GM10248 (cell line): ENCODE measurements around the gene IL20.
A peak's percentile ranks its signal among the peaks of the same experiment; 100 is the strongest.

ENCODE experiments used
- CTCF ChIA-PET: fragments of 300-600 bp; sonication (Branson Sonifier 250); formaldehyde crosslinking; extraction: SDS; loops from one replicate; lab custom pipeline; 2021; ENCODE audit warnings: antibody characterized with exemption; lab: Yijun Ruan, JAX
- POLR2A ChIA-PET: fragments of 350-650 bp; sonication (Branson Sonifier 250); formaldehyde crosslinking; extraction: SDS; loops from one replicate; lab custom pipeline; 2020; ENCODE audit warnings: antibody characterized with exemption; lab: Yijun Ruan, JAX
- DNase-seq: peaks from one replicate; pipeline ENCODE4 v3.0.0; 2012; ENCODE audit errors: extremely low spot score
- TF ChIP-seq, protein P1 (sequence below): IDR thresholded peaks from 2 replicates; pipeline ENCODE4 v1.5.1; 2012; ENCODE audit warnings: mild to moderate bottlenecking, low read depth; ENCODE audit errors: extremely low read depth, missing control alignments, control extremely low read depth

The IL20 gene

DNA sequence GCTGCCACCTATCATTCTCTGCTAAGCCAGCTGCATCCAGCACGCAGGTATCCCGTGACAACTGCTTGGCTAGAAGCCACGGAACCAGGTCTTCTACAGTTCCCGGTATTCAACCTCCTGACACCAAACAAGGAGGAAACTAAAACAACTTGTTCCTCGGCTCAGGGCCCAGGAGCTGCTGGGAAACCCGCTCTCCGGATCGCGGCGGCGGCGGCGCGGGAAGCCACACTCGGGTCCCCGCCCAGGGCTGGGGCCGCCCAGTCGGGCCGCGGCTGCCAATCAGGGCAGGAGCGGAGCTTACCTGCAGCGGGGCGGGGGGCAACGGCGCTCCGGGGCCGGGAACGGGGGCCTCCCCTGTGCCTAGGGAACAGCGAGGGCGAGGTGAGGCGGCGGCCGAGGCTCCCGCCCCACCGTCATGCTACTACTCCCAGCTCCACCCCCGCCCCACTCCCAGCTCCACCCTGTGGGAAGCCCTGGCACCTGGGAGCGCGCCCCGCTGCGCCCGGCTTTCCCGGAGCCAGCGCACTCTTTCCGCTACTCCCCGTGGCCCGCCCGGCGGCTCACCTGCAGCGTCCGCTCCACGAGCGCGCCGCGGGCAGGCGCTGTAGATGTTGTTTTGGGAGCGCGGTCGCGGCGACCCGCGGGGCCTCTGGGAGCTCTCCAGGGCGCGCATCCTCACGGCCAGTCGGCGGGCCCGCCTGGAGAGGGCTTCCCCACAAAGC is 43.9 kb downstream of the IL20 start:
- TF ChIP-seq, protein P1, sequence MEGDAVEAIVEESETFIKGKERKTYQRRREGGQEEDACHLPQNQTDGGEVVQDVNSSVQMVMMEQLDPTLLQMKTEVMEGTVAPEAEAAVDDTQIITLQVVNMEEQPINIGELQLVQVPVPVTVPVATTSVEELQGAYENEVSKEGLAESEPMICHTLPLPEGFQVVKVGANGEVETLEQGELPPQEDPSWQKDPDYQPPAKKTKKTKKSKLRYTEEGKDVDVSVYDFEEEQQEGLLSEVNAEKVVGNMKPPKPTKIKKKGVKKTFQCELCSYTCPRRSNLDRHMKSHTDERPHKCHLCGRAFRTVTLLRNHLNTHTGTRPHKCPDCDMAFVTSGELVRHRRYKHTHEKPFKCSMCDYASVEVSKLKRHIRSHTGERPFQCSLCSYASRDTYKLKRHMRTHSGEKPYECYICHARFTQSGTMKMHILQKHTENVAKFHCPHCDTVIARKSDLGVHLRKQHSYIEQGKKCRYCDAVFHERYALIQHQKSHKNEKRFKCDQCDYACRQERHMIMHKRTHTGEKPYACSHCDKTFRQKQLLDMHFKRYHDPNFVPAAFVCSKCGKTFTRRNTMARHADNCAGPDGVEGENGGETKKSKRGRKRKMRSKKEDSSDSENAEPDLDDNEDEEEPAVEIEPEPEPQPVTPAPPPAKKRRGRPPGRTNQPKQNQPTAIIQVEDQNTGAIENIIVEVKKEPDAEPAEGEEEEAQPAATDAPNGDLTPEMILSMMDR = no peak
- no peak for DNase-seq
- POLR2A ChIA-PET = interaction anchor here (0.7 kb wide), 1 partner anchor 64 kb away, joined by 3 read pairs; no protein-coding TSS in a partner anchor

DNA sequence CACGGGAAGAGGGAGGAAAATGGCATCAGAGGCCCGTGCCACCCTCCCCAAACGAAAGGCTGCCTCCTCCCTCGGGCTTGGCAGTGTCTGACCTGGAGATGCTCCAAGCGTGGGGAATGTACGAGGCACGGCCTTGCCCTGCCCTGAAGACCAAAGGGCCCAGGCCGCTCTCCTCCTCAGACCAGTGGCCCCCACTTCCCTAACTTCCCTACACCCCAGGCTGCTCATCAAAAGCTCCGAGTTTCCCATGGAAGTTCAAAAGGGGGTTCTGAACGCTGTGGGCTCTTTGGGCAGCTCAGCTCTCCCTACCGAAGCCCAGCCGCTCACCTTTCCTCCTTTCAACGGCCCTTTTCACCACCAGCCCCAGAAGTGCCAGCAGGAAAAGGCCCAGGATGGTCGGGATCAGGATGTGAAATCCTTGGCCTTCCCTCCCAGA is 44.5 kb downstream of the IL20 start:
- no peak for DNase-seq
- ChIA-PET CTCF (interaction anchor here (1.0 to 3.6 kb wide), 15 partner anchors 8 to 246 kb away, joined by 3 to 29 read pairs (median 7); partner anchors contain the start of genes FCMR, IL20 and IL24), POLR2A (no interaction called here)
- TF ChIP-seq, protein P1 = no peak

More for the DNA sequence above, 43.9 kb downstream of the IL20 start:
- CTCF ChIA-PET = interaction anchor here (0.9 to 3.6 kb wide), 25 partner anchors 8 to 300 kb away, joined by 3 to 29 read pairs (median 5); partner anchors contain the start of genes FCMR, IL20 and IL24

DNA sequence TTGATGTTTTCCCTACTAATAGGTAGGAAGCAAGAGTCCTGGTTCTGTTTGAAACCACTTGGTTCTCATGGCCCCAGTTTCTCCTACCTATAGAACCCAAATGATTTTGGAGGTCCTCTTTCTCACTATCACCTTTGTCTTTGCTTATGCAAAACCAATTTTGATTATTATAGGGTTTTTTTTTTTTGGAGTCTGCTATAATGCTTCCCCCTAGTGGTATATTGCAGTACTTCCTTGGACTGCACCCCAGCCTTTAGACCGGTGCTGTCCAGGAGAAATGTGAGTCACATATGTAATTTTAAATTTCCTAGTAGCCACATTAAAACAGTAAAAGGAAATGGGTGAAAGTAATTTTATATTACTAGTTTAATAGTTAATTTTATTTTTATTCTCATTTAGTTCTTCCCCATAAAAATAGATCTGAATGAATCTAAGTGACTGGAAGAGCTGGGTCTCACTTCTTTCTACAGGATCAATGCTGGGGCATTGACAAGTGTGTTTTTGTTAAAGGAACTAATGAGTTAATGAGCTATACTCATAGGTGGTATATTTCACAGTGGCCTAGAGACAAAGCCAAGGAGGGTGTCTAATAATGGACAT is 45.7 kb downstream of the IL20 start:
- peak; percentile 55 for DNase-seq
- ChIA-PET POLR2A (no interaction called here), CTCF (interaction anchor here (0.7 to 12.9 kb wide), 45 partner anchors 9 to 589 kb away, joined by 3 to 307 read pairs (median 8); partner anchors contain the start of genes FCAMR, FCMR, IL20 and IL24)
- TF ChIP-seq, protein P1 = peak; percentile 62

DNA sequence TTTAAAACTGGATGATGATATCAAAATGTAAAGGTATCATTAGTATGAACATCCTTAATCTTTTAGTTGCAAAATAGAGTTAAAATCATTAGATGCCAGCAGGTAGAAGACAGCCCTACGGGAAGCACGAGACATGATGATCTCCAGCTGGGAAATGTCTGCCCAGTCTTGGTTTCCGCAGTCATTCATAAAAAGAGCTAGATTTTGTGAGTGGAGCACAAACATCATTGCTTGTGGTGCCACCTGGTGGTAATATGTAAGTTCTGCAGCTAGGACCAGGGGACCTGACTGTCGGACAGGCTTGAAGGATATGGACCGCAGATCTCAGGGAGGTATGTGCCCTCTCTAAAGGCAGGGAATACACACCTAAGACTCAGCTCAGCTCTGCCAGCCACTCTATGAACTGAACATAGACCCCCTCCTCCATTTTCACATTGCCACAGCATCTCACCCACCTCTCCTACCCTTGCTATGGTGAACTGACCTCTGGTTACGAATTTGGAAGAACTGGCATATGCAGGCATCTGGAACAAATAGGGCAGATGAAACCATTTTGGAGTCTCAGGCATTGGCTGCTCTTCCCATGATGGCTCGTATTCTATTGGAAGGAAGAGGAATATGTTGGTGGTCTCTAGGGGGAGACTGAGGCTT is 47.1 kb downstream of the IL20 start:
- DNase-seq = peak; percentile 70
- ChIA-PET POLR2A (no interaction called here), CTCF (interaction anchor here (0.6 to 12.9 kb wide), 71 partner anchors 10 to 587 kb away, joined by 3 to 307 read pairs (median 6); partner anchors contain the start of genes EIF2D, FCAMR, FCMR and IL20)
- TF ChIP-seq, protein P1 = peak; percentile 76

DNA sequence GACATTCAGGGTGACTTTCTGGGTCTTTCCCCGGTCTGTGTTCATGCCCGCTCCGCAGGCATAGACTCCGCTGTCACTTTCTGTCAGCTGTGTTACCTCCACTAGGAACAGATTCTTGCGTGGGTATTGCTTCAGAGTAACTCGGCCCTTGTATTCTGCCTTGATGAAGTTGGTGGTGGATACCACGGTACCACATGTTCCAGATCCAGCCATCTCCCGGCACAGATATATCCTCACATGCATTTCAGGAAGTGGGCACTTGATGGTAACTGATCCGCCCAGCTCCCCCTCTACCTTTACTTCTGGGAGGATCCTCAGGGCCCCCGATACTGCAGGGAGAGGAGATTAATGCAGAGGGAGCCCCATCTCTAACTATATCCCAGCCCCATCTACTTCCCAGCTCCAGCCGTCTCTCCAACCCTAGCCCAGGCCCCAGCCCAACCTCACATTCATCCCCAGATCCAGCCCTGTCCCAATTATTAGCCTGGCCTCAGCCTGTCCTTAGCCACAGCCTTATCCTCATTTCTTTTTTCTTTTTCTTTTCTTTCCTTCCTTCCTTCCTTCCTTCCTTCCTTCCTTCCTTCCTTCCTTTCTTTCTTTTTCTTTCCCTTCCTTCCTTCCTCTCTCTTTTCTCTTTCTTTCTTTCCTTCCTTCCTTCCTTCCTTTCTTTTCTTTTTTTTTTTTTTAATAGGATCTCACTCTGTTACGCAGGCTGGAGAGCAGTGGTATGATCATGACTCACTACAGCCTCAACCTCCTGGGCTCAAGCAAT is 48.5 kb downstream of the IL20 start:
- POLR2A ChIA-PET = no interaction called here
- TF ChIP-seq, protein P1 = no peak
- DNase-seq = no peak
- CTCF ChIA-PET = interaction anchor here (0.9 to 12.9 kb wide), 13 partner anchors 15 to 250 kb away, joined by 3 to 307 read pairs (median 23); partner anchors contain the start of genes FCAMR and IL24
